K562 (cell line): Measurements from ENCODE around the gene ARHGAP42.

Experiments
- CBX2 ChIP-seq: fragments of 200-600 bp; sonication (generic); IDR thresholded peaks from one replicate; pipeline ENCODE4 v1.6.1; 2012; ENCODE audit warnings: mild to moderate bottlenecking, low read length, inconsistent platforms; ENCODE audit not compliant: insufficient read depth, poor library complexity, severe bottlenecking
- FOXK1 ChIP-seq: sonication (generic); formaldehyde crosslinking; IDR thresholded peaks from 2 replicates; pipeline ENCODE4 v1.8.0; 2022; ENCODE audit warnings: missing genetic modification reagents, mild to moderate bottlenecking, borderline replicate concordance
- FOXP1 ChIP-seq: sonication (generic); formaldehyde crosslinking; IDR thresholded peaks from 2 replicates; pipeline ENCODE4 v1.8.0; 2022; ENCODE audit warnings: mild to moderate bottlenecking, missing genetic modification reagents
- KDM5B ChIP-seq: fragments of 200-600 bp; sonication (generic); IDR thresholded peaks from 2 replicates; pipeline ENCODE4 v1.6.1; 2012; ENCODE audit warnings: low read depth, mild to moderate bottlenecking, moderate library complexity, low read length, control low read depth, inconsistent platforms; ENCODE audit not compliant: insufficient replicate concordance
- TAF1 ChIP-seq: IDR thresholded peaks from 2 replicates; pipeline ENCODE4 v1.6.1; 2011; ENCODE audit warnings: mild to moderate bottlenecking, low read length, moderate library complexity; ENCODE audit not compliant: insufficient read depth, control insufficient read depth, severe bottlenecking; ENCODE audit errors: extremely low read depth
- ZFP36 ChIP-seq: fragments of 150-350 bp; IDR thresholded peaks from 2 replicates; pipeline ENCODE4 v1.6.1; 2018; ENCODE audit warnings: low read length, low read depth; ENCODE audit not compliant: partially characterized antibody
- TF ChIP-seq, protein P1 (sequence below): sonication (generic); formaldehyde crosslinking; IDR thresholded peaks from 2 replicates; pipeline ENCODE4 v1.8.1; 2023; ENCODE audit warnings: mild to moderate bottlenecking, missing genetic modification reagents

DNA sequence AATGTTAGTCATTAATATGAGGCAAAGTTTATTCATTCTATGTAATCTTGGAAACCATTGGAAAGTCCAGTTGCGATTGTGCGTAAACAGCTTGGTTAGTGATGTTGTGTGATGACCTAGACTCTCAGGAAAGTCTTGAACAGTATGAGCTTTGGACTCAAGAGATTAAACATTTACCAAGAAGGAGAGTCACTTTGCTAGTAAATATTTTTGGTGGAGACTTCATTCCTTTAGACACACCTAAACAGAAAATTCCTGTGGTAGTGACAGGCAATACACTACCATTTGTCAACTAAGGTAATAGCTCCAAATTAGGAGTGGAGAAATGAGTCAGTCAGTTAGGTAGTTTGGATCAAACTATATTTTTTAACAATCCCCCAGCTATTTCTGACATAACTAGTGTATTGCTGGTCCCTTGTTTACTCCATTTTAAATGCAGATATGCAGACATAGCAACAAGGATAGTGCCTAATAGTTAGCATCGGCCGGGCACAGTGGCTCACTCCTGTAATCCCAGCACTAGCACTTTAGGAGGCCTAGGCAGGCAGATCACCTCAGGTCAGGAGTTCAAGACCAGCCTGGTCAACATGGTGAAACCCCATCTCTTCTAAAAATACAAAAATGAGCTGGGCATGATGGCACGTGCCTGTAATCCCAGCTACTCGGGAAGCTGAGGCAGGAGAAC is 89.3 kb downstream of the ARHGAP42 start:
- TF ChIP-seq KDM5B = no peak
- no peak for TF ChIP-seq TAF1
- no peak for TF ChIP-seq FOXK1 (CRISPR knock-in tag)
- TF ChIP-seq, protein P1, sequence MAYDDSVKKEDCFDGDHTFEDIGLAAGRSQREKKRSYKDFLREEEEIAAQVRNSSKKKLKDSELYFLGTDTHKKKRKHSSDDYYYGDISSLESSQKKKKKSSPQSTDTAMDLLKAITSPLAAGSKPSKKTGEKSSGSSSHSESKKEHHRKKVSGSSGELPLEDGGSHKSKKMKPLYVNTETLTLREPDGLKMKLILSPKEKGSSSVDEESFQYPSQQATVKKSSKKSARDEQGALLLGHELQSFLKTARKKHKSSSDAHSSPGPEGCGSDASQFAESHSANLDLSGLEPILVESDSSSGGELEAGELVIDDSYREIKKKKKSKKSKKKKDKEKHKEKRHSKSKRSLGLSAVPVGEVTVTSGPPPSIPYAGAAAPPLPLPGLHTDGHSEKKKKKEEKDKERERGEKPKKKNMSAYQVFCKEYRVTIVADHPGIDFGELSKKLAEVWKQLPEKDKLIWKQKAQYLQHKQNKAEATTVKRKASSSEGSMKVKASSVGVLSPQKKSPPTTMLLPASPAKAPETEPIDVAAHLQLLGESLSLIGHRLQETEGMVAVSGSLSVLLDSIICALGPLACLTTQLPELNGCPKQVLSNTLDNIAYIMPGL = no peak
- TF ChIP-seq FOXP1 (CRISPR knock-in tag) = no peak
- no peak for TF ChIP-seq CBX2
- TF ChIP-seq ZFP36 = no peak
